ENCODE data around the gene VCP.
A peak's percentile ranks its signal among the peaks of the same experiment; 100 is the strongest.

Gene VCP

GRCh38 chr9:35067056-35067455, 5.4 kb downstream of the VCP start:
- no peak for DNase-seq

GRCh38 chr9:35060548-35061207, 11.7 kb downstream of the VCP start:
- DNase-seq = no peak

GRCh38 chr9:35059438-35059837, 13.0 kb downstream of the VCP start:
- DNase-seq = no peak

GRCh38 chr9:35057271-35057620, 15.2 kb downstream of the VCP start:
- no peak for DNase-seq

- no peak for DNase-seq
Measured at GRCh38 chr9:35056571-35057270, 15.7 kb downstream of the VCP start.

GRCh38 chr9:35054871-35055644, 17.4 kb downstream of the VCP start:
- no peak for DNase-seq

GRCh38 chr9:35054185-35054835, 18.1 kb downstream of the VCP start:
- no peak for DNase-seq

- DNase-seq = peak in 10 of 51 donors; percentile 1 to 13 (median 4)
Measured at GRCh38 chr9:35051069-35051967, 21.1 kb downstream of the VCP start.

GRCh38 chr9:35048511-35048910, 23.9 kb downstream of the VCP start:
- no peak for DNase-seq

GRCh38 chr9:35044071-35044470, 28.4 kb downstream of the VCP start:
- no peak for DNase-seq

GRCh38 chr9:35042891-35043545, 29.4 kb downstream of the VCP start:
- no peak for DNase-seq

GRCh38 chr9:35042081-35042604, 30.3 kb downstream of the VCP start:
- no peak for DNase-seq

- DNase-seq = no peak
Measured at GRCh38 chr9:35035851-35036701, 36.3 kb downstream of the VCP start.

- DNase-seq = no peak
Measured at GRCh38 chr9:35033101-35033500, 39.3 kb downstream of the VCP start.

- no peak for DNase-seq
Measured at GRCh38 chr9:35029852-35030251, 42.6 kb downstream of the VCP start.

- DNase-seq = no peak
Measured at GRCh38 chr9:35029241-35029640, 43.2 kb downstream of the VCP start.

- no peak for DNase-seq
Measured at GRCh38 chr9:35028341-35028740, 44.1 kb downstream of the VCP start.

- no peak for DNase-seq
Measured at GRCh38 chr9:35027860-35028259, 44.6 kb downstream of the VCP start.

- DNase-seq = no peak
Measured at GRCh38 chr9:35027374-35027773, 45.1 kb downstream of the VCP start.
